Neutrophil (primary cell): ENCODE measurements around the gene TOR1B.

Experiments used
- H3K27ac ChIP-seq: fragments of 200-600 bp; sonication (generic); 2 replicates; pipeline ENCODE4 v1.5.1; 2016; ENCODE audit warnings: mild to moderate bottlenecking, moderate library complexity
- H3K27me3 ChIP-seq: fragments of 200-600 bp; sonication (generic); 2 replicates; pipeline ENCODE4 v1.6.0; 2016; ENCODE audit warnings: mild to moderate bottlenecking
- H3K36me3 ChIP-seq: fragments of 200-600 bp; sonication (generic); 2 replicates; pipeline ENCODE4 v1.5.1; 2017
- H3K4me1 ChIP-seq, 2 experiments: fragments of 200-600 bp in 1 of 2; sonication (generic) in 1 of 2; 1 replicate in 1 of 2; 2 replicates in 1 of 2; pipeline versions ENCODE4 v1.5.1 to v1.6.1; 2013 to 2016; ENCODE audit warnings: low read depth in 1 of 2, low read length in 1 of 2, mild to moderate bottlenecking in 1 of 2, moderate library complexity in 1 of 2; ENCODE audit not compliant: control insufficient read depth in 1 of 2, insufficient read depth in 1 of 2
- H3K4me3 ChIP-seq, 2 experiments: fragments of 200-600 bp in 1 of 2; sonication (generic) in 1 of 2; 1 replicate in 1 of 2; 2 replicates in 1 of 2; pipeline ENCODE4 v1.5.1; 2013 to 2016; ENCODE audit warnings: low read depth in 1 of 2, low read length in 1 of 2, mild to moderate bottlenecking in 1 of 2, moderate library complexity in 1 of 2
- H3K9me3 ChIP-seq: fragments of 200-600 bp; sonication (generic); 2 replicates; pipeline ENCODE4 v1.5.1; 2016
- TF ChIP-seq, protein P1 (sequence below): fragments of 200-600 bp; sonication (generic); IDR thresholded peaks from 2 replicates; pipeline ENCODE4 v1.5.1; 2016; ENCODE audit warnings: antibody characterized with exemption

The TOR1B gene

DNA sequence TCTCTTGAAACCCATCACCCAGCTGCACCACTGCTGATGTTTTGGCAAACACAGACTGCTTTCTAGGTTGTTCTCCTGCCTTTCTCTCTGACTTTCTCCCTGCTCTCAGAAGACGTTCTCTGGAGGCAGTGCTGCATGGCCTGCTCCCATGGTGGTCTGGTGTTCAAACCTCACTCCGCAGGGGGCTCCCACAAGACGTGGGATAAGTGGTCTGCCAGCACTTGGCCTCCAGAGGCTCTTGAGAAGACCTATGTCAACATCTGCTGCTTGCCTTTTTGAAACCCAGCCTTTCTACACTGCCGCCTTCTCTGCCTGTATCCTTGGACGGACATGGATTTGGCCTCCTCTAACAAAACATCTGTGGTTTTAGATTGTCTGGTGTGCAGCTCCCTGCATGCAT, 48.8 kb downstream of the TOR1B start:
- Histone ChIP-seq H3K4me3 (no peak overlapping the region), H3K9me3 (no peaks in the 10 kb centered on the region), H3K27ac (peak overlapping the region; percentile 76), H3K27me3 (no peaks in the 10 kb centered on the region), H3K4me1 (peaks cover 54 to 63% of the 10 kb centered on the region in 2 experiments), H3K36me3 (peaks cover 30% of the 10 kb centered on the region)
- TF ChIP-seq, protein P1, sequence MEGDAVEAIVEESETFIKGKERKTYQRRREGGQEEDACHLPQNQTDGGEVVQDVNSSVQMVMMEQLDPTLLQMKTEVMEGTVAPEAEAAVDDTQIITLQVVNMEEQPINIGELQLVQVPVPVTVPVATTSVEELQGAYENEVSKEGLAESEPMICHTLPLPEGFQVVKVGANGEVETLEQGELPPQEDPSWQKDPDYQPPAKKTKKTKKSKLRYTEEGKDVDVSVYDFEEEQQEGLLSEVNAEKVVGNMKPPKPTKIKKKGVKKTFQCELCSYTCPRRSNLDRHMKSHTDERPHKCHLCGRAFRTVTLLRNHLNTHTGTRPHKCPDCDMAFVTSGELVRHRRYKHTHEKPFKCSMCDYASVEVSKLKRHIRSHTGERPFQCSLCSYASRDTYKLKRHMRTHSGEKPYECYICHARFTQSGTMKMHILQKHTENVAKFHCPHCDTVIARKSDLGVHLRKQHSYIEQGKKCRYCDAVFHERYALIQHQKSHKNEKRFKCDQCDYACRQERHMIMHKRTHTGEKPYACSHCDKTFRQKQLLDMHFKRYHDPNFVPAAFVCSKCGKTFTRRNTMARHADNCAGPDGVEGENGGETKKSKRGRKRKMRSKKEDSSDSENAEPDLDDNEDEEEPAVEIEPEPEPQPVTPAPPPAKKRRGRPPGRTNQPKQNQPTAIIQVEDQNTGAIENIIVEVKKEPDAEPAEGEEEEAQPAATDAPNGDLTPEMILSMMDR: no peak

- peak overlapping the region; percentile 76 for H3K27ac ChIP-seq
- H3K4me1 ChIP-seq: peaks cover 47 to 56% of the 10 kb centered on the region in 2 experiments
- no peaks in the 10 kb centered on the region for H3K27me3 ChIP-seq
- TF ChIP-seq, protein P1: no peak
- H3K36me3 ChIP-seq: peaks cover 37% of the 10 kb centered on the region
- no peaks in the 10 kb centered on the region for H3K9me3 ChIP-seq
- peak overlapping the region; percentile 10 to 20 for H3K4me3 ChIP-seq
Measured at GRCh38 chr9:129852579-129852978, 49.6 kb downstream of the TOR1B start.

- Histone ChIP-seq H3K27me3 (no peaks in the 10 kb centered on the region), H3K36me3 (peaks cover 48% of the 10 kb centered on the region), H3K4me3 (no peak overlapping the region), H3K4me1 (peaks cover 47 to 55% of the 10 kb centered on the region in 2 experiments), H3K9me3 (no peaks in the 10 kb centered on the region), H3K27ac (peak overlapping the region; percentile 76)
- TF ChIP-seq, protein P1: no peak
Measured at GRCh38 chr9:129853614-129854013, 50.6 kb downstream of the TOR1B start.

DNA sequence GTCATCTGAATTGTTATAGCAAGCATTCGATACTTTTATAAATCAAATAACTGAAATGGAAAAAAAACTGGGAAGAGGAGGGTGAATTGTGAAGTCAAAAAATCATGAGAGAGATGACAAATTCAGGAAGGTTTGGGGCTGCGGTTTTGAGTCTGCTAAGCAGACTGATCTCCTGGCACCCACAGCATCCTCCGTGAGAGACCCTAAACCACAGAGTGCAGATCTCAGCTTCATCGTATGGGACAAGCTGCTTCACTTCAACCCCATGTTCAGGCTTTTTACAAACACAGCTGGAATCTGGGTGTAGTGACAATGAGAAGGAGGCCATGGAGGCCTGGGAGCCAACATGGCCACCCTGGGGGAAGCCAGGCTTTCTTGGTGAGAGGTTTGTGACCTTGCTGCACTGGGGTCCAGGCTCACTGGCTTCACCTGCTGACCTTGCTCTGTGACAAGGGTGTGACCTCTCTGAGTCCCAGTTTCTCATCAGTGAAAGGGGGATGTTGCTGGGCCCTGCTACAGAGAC, 51.7 kb downstream of the TOR1B start:
- H3K36me3 ChIP-seq: peaks cover 51% of the 10 kb centered on the region

GRCh38 chr9:129857207-129857606, 54.2 kb downstream of the TOR1B start:
- Histone ChIP-seq H3K27ac (no peak overlapping the region), H3K36me3 (peaks cover 55% of the 10 kb centered on the region), H3K27me3 (no peaks in the 10 kb centered on the region), H3K4me1 (peaks cover 27 to 28% of the 10 kb centered on the region in 2 experiments), H3K9me3 (no peaks in the 10 kb centered on the region), H3K4me3 (no peak overlapping the region)
- TF ChIP-seq, protein P1: no peak

More for the DNA sequence above, 51.7 kb downstream of the TOR1B start:
- peaks cover 41 to 45% of the 10 kb centered on the region in 2 experiments for H3K4me1 ChIP-seq
- H3K27me3 ChIP-seq: no peaks in the 10 kb centered on the region
- peak overlapping the region; percentile 76 for H3K27ac ChIP-seq
- H3K4me3 ChIP-seq: no peak overlapping the region
- TF ChIP-seq, protein P1: no peak
- no peaks in the 10 kb centered on the region for H3K9me3 ChIP-seq
